Keratinocyte (primary cell): Measurements from ENCODE around the gene GNS. TPM values are rescaled to one million over a fixed set of nuclear protein-coding genes. Genes with fewer than 3 reads are reported as not detected.

Experiments
- DNase-seq: peaks from one replicate; pipeline ENCODE4 v3.0.0-alpha.2; 2011; ENCODE audit warnings: low read depth, missing footprints, low spot score
- FAIRE-seq: peaks from 2 replicates; lab custom pipeline; 2011; peaks lifted over from hg19 to GRCh38; lab: Jason Lieb, UNC
- H2AFZ ChIP-seq: 2 replicates; pipeline ENCODE4 v1.6.0; 2012; ENCODE audit warnings: low read length, control low read depth, inconsistent platforms; ENCODE audit not compliant: control insufficient read depth
- H3K27ac ChIP-seq: 2 replicates; pipeline ENCODE4 v1.5.1; 2011; ENCODE audit warnings: low read length; ENCODE audit not compliant: control insufficient read depth, insufficient read depth
- H3K27me3 ChIP-seq: 3 replicates; pipeline ENCODE4 v1.6.0; 2011; ENCODE audit warnings: low read length; ENCODE audit not compliant: control insufficient read depth, insufficient read depth; ENCODE audit errors: extremely low read depth
- H3K36me3 ChIP-seq, 2 experiments: 2 replicates in 1 of 2; 3 replicates in 1 of 2; pipeline ENCODE4 v1.5.1; 2011; ENCODE audit warnings: low read length in 2 of 2, mild to moderate bottlenecking in 1 of 2; ENCODE audit not compliant: control insufficient read depth in 2 of 2, insufficient read depth in 2 of 2; ENCODE audit errors: extremely low read depth in 1 of 2
- H3K4me1 ChIP-seq: 3 replicates; pipeline ENCODE4 v1.5.1; 2011; ENCODE audit warnings: low read length; ENCODE audit not compliant: control insufficient read depth, insufficient read depth; ENCODE audit errors: extremely low read depth
- H3K4me2 ChIP-seq: 3 replicates; pipeline ENCODE4 v1.6.0; 2011; ENCODE audit warnings: low read depth, low read length; ENCODE audit not compliant: control insufficient read depth, insufficient read depth; ENCODE audit errors: extremely low read depth
- H3K4me3 ChIP-seq, 3 experiments: fragments of 200-600 bp in 1 of 3; sonication (generic) in 1 of 3; 2 replicates in 2 of 3; 3 replicates in 1 of 3; pipeline ENCODE4 v1.5.1; 2011 to 2016; ENCODE audit warnings: low read length in 3 of 3, mild to moderate bottlenecking in 3 of 3, control low read depth in 2 of 3, inconsistent platforms in 1 of 3, low read depth in 1 of 3, mixed read lengths in 1 of 3, mixed run types in 1 of 3, moderate library complexity in 1 of 3; ENCODE audit not compliant: control insufficient read depth in 2 of 3, insufficient read depth in 2 of 3; ENCODE audit errors: extremely low read depth in 1 of 3
- H3K79me2 ChIP-seq: 2 replicates; pipeline ENCODE4 v1.6.0; 2012; ENCODE audit warnings: low read length; ENCODE audit not compliant: control insufficient read depth, insufficient read depth
- H3K9ac ChIP-seq: 3 replicates; pipeline ENCODE4 v1.6.0; 2011; ENCODE audit warnings: low read length; ENCODE audit not compliant: control insufficient read depth, insufficient read depth; ENCODE audit errors: extremely low read depth
- H3K9me1 ChIP-seq: 3 replicates; pipeline ENCODE4 v1.6.0; 2011; ENCODE audit warnings: low read length; ENCODE audit not compliant: control insufficient read depth, insufficient read depth; ENCODE audit errors: extremely low read depth
- H3K9me3 ChIP-seq: 2 replicates; pipeline ENCODE4 v1.5.1; 2012; ENCODE audit warnings: low read depth, low read length; ENCODE audit not compliant: control insufficient read depth
- H4K20me1 ChIP-seq: 3 replicates; pipeline ENCODE4 v1.6.0; 2011; ENCODE audit warnings: low read length; ENCODE audit not compliant: control insufficient read depth, insufficient read depth; ENCODE audit errors: extremely low read depth
- EZH2 ChIP-seq: IDR thresholded peaks from one replicate; pipeline ENCODE4 v1.6.1; 2012; ENCODE audit warnings: inconsistent platforms, mild to moderate bottlenecking, low read length, moderate library complexity
- dilution Hi-C: fragments of 300-500 bp; cut with MboI; formaldehyde crosslinking; loops from one replicate; pipeline ENCODE4 v1.7.0; 2020; ENCODE audit warnings: low sequenced_read_pairs; ENCODE audit not compliant: extremely low pct_ligation_motif_present
- polyA plus RNA-seq, 5 experiments: library from polyadenylated mRNA; depleted of rRNA in 3 of 5; stranded (reverse) in 3 of 5; stranded (forward) in 1 of 5; unstranded in 1 of 5; fragments of >200 nt; gene quantifications; 1 replicate in 1 of 5; 2 replicates in 3 of 5; 3 replicates in 1 of 5; pipeline versions ENCODE4 v1.2.1 to v1.2.3, GENCODE V29; 2011 to 2012; ENCODE audit warnings: missing spikeins in 2 of 5, low read depth in 1 of 5, low replicate concordance in 1 of 5
- TF ChIP-seq, protein P1 (sequence below), 3 experiments: IDR thresholded peaks in 1 of 3; conservative IDR thresholded peaks in 1 of 3; optimal IDR thresholded peaks in 1 of 3; 2 replicates in 2 of 3; 3 replicates in 1 of 3; pipeline versions ENCODE3 to v1.5.1; 2011; ENCODE audit warnings: low read length in 3 of 3, mild to moderate bottlenecking in 3 of 3, moderate library complexity in 2 of 3, control low read depth in 1 of 3, inconsistent platforms in 1 of 3; ENCODE audit not compliant: insufficient read depth in 2 of 3; ENCODE audit errors: extremely low read depth in 1 of 3

GNS gene
- polyA plus RNA-seq, 1 donor (not counting 4 experiments of a cell fraction or from before 2014, with no cell fraction given): 57.8 TPM

DNA sequence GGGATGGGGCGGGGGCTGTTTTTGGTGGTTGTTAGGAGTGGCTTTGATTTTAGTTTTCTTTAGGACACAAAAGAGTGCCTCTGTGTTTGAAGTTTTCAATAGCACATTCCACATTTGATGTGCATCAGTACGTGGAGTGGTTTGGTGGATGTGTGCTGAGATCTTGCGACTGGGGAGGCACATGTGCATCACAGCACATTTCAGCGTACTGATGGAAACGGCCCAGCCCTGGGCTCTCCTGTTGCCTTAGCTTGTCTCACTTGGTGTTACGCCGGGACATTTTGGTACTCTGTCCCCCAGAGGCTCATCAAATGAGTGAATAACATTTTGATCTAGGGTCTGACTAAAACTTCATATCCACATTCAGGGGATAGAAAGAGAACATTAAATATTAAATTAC, 70.5 kb downstream of the GNS start:
- Histone ChIP-seq H3K9me1 (no peaks in the 10 kb centered on the region), H3K4me2 (no peak overlapping the region), H3K79me2 (no peaks in the 10 kb centered on the region), H4K20me1 (no peaks in the 10 kb centered on the region), H3K4me1 (no peaks in the 10 kb centered on the region), H3K36me3 (peaks cover 4 to 10% of the 10 kb centered on the region in 2 experiments), H3K9ac (no peak overlapping the region), H3K9me3 (no peaks in the 10 kb centered on the region), H3K4me3 (no peak overlapping the region), H3K27me3 (no peaks in the 10 kb centered on the region), H2AFZ (no peak overlapping the region), H3K27ac (no peak overlapping the region)
- TF ChIP-seq EZH2: no peak
- TF ChIP-seq, protein P1, sequence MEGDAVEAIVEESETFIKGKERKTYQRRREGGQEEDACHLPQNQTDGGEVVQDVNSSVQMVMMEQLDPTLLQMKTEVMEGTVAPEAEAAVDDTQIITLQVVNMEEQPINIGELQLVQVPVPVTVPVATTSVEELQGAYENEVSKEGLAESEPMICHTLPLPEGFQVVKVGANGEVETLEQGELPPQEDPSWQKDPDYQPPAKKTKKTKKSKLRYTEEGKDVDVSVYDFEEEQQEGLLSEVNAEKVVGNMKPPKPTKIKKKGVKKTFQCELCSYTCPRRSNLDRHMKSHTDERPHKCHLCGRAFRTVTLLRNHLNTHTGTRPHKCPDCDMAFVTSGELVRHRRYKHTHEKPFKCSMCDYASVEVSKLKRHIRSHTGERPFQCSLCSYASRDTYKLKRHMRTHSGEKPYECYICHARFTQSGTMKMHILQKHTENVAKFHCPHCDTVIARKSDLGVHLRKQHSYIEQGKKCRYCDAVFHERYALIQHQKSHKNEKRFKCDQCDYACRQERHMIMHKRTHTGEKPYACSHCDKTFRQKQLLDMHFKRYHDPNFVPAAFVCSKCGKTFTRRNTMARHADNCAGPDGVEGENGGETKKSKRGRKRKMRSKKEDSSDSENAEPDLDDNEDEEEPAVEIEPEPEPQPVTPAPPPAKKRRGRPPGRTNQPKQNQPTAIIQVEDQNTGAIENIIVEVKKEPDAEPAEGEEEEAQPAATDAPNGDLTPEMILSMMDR (optimal IDR thresholded peaks at IDR 0.05 in 1 of 3, IDR thresholded peaks at IDR 0.05 in 1 of 3, conservative IDR thresholded peaks at IDR 0.05 in 1 of 3; ENCODE audit: extremely low read depth in 1 of 3, insufficient read depth in 2 of 3, low read length in 3 of 3): no peak
- DNase-seq (no peak), FAIRE-seq (no peak)
- dilution Hi-C loops: loop anchor here (25.0 kb wide), 1 partner anchor 151 kb away; no protein-coding TSS in a partner anchor

DNA sequence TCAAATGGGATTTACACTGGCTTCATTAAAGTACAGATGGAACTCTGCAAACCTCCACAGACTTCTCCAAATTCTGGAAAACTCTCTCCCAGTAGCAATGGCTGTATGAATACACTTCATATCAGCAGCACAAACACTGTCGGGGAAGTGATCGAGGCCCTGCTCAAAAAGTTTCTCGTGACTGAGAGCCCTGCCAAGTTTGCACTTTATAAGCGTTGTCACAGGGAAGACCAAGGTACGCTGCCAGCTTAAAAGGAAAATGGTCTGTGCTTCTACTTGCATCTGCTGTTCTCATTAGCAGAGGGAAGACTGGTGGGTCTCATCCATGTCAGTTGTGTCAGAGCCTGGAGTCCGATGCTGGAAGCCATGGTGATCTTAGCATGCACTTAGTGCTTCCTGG, 71.0 kb downstream of the GNS start:
- H3K9me1 ChIP-seq: no peaks in the 10 kb centered on the region
- H3K9ac ChIP-seq: no peak overlapping the region
- H3K9me3 ChIP-seq: no peaks in the 10 kb centered on the region
- peaks cover 2% of the 10 kb centered on the region for H3K79me2 ChIP-seq
- no peak for FAIRE-seq
- TF ChIP-seq, protein P1 (optimal IDR thresholded peaks at IDR 0.05 in 1 of 3, IDR thresholded peaks at IDR 0.05 in 1 of 3, conservative IDR thresholded peaks at IDR 0.05 in 1 of 3; ENCODE audit: extremely low read depth in 1 of 3, insufficient read depth in 2 of 3, low read length in 3 of 3): no peak
- TF ChIP-seq EZH2: no peak
- no peaks in the 10 kb centered on the region for H3K4me1 ChIP-seq
- H3K36me3 ChIP-seq: peaks cover 4 to 7% of the 10 kb centered on the region in 2 experiments
- dilution Hi-C loops: loop anchor here (25.0 kb wide), 1 partner anchor 151 kb away; no protein-coding TSS in a partner anchor
- no peaks in the 10 kb centered on the region for H4K20me1 ChIP-seq
- H2AFZ ChIP-seq: no peak overlapping the region
- no peaks in the 10 kb centered on the region for H3K27me3 ChIP-seq
- H3K27ac ChIP-seq: no peak overlapping the region
- DNase-seq: no peak
- no peak overlapping the region for H3K4me2 ChIP-seq
- no peak overlapping the region for H3K4me3 ChIP-seq
